T47D (cell line): ENCODE measurements around the gene LARP4B.

Experiments
- DNase-seq, 2 experiments: peaks; one replicate each; pipeline versions ENCODE4 v3.0.0 to v3.0.0-alpha.2; 2011 to 2012; ENCODE audit warnings: low read depth in 1 of 2, low spot score in 1 of 2
- JUND ChIP-seq: IDR thresholded peaks from 2 replicates; pipeline ENCODE4 v1.6.1; 2012; ENCODE audit warnings: low read depth
- in situ Hi-C: cut with HindIII; loops from 2 replicates; pipeline ENCODE4 v1.10.0; 2016; ENCODE audit warnings: low sequenced_read_pairs, low pct_unique_long_range_greater_than_20kb

LARP4B gene

DNA sequence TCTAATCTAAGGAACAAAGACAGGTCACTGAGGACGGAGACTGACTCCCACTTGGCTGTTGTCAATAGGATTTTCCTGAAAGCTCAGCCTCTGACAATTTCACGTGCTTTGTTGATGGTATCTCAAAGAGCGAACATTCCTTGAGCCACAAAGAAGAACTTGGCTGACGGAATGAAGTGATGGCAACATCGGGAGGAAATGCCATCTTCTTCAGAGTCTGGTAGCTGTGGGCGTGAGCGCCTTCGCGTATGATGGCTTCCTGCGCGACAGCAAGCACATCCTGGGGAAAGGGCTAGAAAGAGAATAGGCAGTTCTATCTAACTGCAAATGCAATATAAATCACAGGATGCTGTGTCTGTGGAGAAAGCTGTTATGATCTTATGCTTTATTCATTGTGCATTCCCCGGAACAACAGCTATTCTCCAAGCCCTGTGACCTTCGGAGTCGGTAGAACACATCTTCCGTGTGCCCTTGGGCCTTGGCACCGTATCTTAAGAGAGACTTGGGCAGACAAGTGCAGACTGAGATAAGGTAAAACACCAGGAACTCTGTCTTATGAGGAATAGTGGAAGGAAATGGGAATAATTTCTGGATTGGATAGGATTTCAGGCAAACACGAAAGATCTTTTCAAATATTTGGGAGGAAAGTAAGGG is 37.2 kb upstream of the LARP4B start:
- in situ Hi-C loops = no loop called here
- no peak for DNase-seq
- TF ChIP-seq JUND = no peak

DNA sequence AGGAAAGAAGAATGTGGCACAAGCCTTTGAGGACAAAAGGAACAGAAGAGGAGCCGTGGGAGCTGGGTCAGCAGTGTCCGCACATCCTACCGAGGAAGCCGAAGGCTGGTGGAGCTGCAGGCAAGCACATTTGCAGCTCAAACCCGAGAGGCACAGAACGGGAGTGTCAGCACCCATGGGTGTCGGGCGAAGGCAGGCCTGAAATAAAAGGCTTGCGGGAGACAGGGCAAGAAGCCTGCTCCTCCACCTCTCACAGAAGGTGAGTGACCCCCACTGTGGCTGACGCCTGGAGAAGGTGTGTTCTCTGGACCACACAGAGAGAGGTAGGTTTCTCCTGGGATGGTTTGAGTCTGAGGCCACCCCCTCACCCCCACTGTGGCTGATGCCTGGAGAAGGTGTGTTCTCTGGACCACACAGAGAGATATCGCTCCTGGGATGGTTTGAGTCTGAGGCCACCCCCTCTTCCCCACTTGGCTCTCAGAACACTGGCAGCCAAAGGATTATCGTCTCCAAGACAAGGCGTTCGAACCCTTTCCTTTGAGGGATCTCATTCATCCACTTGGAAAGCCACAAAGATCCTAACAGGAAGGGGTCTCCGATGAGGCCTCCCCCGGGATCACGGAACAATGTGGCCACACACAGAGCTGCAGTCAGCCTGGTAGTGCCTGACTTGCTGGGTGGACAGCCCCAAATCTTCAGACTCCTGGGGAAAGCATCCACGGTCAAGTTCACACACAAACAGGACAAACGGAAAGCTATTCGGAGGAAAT is 35.1 kb upstream of the LARP4B start:
- TF ChIP-seq JUND = no peak
- DNase-seq = no peak
- in situ Hi-C loops = no loop called here

DNA sequence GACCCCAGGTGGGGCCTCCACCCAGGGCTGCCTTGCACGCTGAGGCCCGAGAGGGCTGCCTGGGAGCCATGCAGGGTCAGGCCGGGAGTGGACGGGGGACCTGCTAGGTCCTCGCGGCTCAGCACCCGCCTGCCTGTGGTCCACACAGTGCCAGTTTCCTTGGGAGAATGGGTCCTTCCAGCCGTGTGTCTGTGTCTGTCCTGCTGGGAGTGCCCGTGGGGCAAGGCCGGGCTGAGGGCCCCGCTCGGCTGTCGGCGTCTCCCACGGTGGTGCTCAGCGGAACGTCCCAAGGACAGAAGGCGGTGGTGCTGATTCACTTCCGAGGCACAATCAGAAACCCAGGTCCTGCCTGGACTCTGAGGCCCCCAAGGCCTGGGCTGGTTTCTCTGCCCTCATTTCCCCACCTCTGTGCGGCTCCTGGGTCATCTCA is 33.5 kb upstream of the LARP4B start:
- DNase-seq = no peak
- in situ Hi-C loops = no loop called here

DNA sequence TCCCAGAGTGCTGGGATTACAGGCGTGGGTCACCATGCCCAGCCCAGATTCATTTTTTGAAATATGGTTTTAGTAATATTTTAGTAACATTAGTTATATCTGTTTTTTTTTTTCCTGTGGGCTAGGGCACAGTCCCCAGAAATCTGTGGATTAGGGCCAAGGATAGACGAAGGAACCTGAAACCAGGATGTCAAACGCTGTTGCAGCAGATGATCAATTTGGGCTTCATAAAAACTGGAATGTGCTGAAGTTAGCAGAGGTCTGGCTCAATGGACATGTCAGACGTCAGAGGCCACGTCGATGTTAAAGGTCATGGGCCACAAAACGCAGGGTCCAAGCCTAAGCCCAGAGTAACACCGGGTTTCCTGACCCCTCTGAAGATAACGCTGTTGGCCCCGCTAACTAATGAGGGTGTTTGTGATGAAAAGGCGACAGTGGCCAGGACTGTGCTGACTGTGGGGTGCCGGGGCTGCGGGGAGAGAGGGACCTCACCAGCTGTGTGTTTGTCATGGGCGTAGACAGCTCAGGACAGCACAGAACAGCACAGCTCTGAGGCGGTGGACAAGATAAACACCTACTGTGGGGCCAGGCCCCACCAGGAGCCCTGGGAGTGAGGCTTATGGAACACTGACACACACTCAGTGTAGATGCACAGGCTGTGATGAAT is 32.9 kb upstream of the LARP4B start:
- no peak for DNase-seq
- TF ChIP-seq JUND = no peak
- in situ Hi-C loops = no loop called here

More for the DNA sequence above, 33.5 kb upstream of the LARP4B start:
- no peak for TF ChIP-seq JUND

DNA sequence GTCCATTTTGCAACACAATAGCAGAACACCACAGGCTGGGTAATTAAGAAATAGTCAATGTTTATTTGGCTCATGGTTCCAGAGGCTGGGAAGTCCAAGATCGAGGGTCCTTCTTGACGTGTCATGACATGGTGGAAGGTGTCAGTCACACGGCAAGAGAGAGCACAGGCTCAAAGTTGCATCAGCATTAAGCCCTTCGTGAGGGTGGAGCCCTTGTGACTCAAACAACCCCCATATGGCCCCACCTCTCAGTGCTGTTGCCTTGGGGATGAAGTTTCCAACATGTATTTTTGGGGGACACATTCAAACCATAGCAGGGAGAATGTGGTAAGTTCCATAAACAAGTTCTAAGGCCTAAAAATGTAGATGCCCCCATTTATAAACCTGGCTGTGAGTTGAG is 32.1 kb upstream of the LARP4B start:
- no peak for TF ChIP-seq JUND

DNA sequence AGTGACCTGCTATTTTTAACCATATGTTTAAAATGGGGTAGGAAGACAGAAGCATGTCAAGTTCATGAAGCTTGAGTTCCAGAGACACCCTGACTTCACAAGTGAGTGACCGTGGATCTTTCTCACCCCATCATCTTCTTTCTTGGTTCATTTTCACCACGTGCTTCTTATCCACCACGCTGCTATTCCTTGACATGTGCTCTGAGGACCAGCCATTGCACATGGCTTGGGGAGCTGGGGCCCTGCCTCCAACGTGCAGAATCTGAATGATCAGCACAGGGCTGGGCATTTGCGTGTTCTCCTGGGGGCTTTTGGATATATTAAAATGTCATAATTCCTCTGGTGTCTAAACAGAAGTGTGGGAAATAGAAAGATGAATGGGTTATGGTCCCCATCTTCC is 31.7 kb upstream of the LARP4B start:
- no peak for TF ChIP-seq JUND
- in situ Hi-C loops = no loop called here
- no peak for DNase-seq

More for the DNA sequence above, 32.1 kb upstream of the LARP4B start:
- in situ Hi-C loops = no loop called here
- no peak for DNase-seq

DNA sequence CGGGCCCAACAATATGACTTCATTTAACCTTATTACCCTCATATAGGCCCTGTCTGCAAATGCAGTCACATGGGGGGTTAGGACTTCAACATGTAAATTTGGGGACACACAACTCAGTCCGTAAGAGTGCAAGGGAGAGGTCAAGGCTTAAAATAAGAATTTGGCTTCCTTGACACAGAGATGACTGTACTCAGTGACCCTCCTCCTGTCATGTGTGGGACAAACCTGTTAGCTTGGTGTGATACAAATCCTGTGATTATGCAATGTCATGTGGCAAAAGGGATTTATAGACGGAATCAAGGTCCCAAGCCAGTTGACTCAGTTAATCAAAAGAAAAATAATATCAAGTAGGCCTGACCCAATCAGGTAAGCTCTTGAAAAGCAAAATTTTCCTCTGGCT is 30.8 kb upstream of the LARP4B start:
- TF ChIP-seq JUND = no peak
- in situ Hi-C loops = no loop called here
- no peak for DNase-seq

DNA sequence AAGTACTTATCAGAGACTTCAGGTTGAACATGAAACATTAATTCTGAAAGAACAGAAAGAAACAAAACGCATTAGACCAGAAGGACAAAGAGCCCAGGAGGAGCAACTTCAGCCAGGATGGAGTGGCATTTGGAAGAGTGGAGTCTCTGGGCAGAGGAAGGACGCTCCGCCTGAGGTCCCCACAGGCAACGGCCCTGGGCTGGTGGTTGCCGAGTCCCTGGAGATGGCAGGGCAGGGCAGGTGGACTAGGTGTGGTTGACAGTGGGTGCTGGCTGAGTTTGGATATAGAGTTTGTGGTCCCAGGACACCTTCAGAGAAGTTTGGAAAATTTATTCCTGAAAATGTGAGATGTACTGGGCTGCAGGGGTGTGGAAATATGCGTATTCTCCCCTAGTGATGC is 27.4 kb upstream of the LARP4B start:
- in situ Hi-C loops = no loop called here
- no peak for DNase-seq
- TF ChIP-seq JUND = no peak

DNA sequence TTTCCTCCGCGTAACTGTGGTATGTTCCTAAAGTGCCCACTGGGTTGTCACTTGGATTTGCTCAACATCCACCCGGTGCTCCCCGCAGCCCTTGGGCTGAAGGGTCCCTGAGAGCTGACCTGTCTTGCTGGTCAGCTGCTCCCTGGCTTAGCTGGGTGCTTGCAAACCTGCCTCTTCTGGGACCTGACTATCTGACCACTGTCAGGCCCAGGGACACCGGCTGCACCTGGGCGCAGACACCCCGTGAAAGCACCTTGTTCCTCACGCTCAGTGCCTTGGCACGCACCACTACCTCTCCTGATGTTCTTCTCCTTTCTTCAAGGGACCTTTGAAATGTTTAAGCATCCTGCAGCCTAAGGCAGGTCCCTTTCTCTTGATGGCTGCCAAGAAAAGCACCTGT is 26.6 kb upstream of the LARP4B start:
- in situ Hi-C loops = no loop called here
- DNase-seq = no peak
- TF ChIP-seq JUND = no peak

DNA sequence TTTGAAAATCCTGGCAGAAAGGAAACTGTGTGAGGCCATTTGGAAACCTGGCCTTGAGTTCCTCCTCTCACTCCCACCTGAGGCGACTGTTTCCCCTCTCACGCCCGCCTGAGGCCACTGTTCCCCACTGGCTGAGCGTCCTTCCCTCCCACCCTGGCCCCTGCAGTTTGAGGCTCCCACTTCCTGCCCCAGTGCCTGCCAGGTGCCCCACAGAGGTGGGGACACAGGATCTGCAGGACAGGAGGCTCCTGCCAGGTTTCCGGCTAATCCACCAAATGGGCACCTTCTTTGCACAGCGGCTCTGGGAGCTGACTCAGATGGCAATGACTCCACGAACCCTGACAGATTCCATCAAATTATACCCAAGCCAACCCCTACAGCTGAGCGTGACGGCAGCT is 24.3 kb upstream of the LARP4B start:
- in situ Hi-C loops = no loop called here
- no peak for TF ChIP-seq JUND
- DNase-seq = no peak

DNA sequence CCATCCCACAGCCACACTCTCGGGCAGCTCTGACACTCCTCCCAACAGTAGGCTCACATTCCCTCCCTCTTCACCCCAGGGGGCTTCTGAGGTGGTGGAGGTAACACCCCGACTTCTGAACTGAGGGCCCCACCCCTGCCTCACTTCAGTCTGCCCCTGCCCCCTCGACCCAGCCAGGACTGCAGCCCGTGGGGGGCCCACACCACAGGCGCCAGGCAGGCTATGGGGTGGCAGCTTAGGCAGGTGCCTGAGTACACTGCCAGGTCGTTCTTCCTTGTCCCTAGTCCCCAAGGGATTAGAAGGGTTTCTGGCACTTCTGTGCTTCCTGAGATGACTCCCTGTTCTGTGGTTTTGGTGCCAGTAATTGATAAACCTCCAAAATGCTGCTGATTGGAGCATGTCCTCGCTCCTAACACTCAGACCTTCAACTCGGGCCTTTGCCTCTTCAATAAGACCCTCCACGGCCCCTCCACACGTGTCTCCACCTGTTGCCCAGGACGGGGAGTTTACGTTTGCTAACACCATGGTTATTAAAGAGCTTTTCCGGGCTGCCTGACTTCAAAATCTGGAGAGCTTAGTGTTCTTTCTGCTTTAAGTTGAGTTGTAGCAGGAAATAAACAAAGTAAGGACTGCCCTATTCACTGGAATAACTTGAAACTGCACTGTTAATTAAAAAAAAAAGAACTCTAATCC is 23.8 kb upstream of the LARP4B start:
- TF ChIP-seq JUND = no peak
- no peak for DNase-seq
- in situ Hi-C loops = no loop called here

DNA sequence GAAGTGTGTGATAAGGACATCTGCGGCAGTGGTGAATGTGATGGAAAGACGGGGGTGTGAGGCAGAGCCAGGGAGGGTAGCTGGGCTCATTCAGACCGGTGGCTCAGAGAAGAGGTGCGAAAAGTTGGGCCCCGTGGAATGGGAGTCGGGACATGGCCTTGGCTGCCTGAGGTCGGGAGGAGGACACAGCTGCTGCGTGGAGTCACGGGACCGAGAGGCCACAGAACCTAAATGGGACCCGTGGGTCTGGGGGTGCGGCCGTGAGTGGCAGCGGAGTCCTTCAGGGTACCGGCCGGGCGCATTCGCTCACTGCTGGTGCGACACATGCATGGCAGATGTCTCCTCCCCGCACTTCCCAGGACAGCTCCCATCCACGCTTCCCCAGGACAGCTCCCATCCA is 22.9 kb upstream of the LARP4B start:
- TF ChIP-seq JUND = no peak
- no peak for DNase-seq
- in situ Hi-C loops = no loop called here

DNA sequence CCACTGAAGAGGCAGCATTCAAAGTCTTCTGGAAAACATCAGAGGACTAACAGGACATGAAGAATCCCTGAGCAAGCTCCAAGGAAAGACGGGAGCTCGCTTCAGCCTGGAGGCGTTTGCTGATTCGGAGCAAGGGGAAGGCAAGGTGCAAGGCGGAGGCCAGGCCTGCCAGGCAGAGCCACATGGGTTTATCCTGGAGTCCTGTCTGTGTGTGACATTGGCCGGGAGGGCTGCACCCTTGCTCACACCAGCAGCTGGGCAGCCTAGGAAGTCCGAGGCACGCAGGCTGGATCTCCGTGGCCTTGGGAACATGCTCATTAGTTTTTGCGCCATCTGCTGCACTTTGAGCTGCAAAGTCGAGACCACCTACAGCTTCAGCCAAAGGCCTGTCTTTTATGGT is 22.3 kb upstream of the LARP4B start:
- TF ChIP-seq JUND = no peak
- no peak for DNase-seq
- in situ Hi-C loops = no loop called here
